GM23338 (cell line): Measurements from ENCODE around the gene TMEM269. TPM values are rescaled to one million over a fixed set of nuclear protein-coding genes. Genes with fewer than 3 reads are reported as not detected.

Experiments used
- ATAC-seq: fragments of 200-7000 bp; cut with Tn5 transposase; 3 replicates; pipeline ENCODE4 v1.9.1; 2020
- DNase-seq: peaks from one replicate; pipeline ENCODE4 v3.0.0-alpha.2; 2015; ENCODE audit warnings: low spot score
- H2AFZ ChIP-seq: fragments of 200-600 bp; sonication (generic); 2 replicates; pipeline ENCODE4 v1.8.0; 2016; ENCODE audit warnings: antibody characterized with exemption, mild to moderate bottlenecking, moderate library complexity
- H3F3A ChIP-seq: fragments of 200-600 bp; sonication (generic); replicated peaks from 2 replicates; pipeline ENCODE4 v1.8.0; 2017; ENCODE audit warnings: antibody characterized with exemption, mixed run types, low read depth
- H3K27ac ChIP-seq: fragments of 200-600 bp; sonication (generic); 2 replicates; pipeline ENCODE4 v1.6.1; 2016; ENCODE audit warnings: low read depth
- H3K27me3 ChIP-seq: fragments of 200-600 bp; sonication (generic); 2 replicates; pipeline ENCODE4 v1.8.0; 2016; ENCODE audit warnings: mild to moderate bottlenecking, mixed run types, moderate library complexity; ENCODE audit not compliant: insufficient read depth
- H3K36me3 ChIP-seq: fragments of 200-600 bp; sonication (generic); 2 replicates; pipeline ENCODE4 v1.8.0; 2016; ENCODE audit warnings: mild to moderate bottlenecking; ENCODE audit not compliant: insufficient read depth
- H3K4me1 ChIP-seq: fragments of 200-600 bp; sonication (generic); 2 replicates; pipeline ENCODE4 v1.8.0; 2016; ENCODE audit warnings: mild to moderate bottlenecking, moderate library complexity; ENCODE audit not compliant: insufficient read depth
- H3K4me2 ChIP-seq: fragments of 200-600 bp; sonication (generic); 2 replicates; pipeline ENCODE4 v1.7.1; 2017; ENCODE audit warnings: mixed run types
- H3K4me3 ChIP-seq: fragments of 200-600 bp; sonication (generic); 2 replicates; pipeline ENCODE4 v1.6.1; 2016; ENCODE audit warnings: mixed run types
- H3K79me2 ChIP-seq: fragments of 200-600 bp; sonication (generic); replicated peaks from 2 replicates; pipeline ENCODE4 v1.8.0; 2017; ENCODE audit warnings: mild to moderate bottlenecking; ENCODE audit not compliant: insufficient read depth
- H3K9me2 ChIP-seq: fragments of 200-600 bp; sonication (generic); 2 replicates; pipeline ENCODE4 v1.8.0; 2017; ENCODE audit not compliant: insufficient read depth
- H4K20me1 ChIP-seq: fragments of 200-600 bp; sonication (generic); replicated peaks from 2 replicates; pipeline ENCODE4 v1.8.0; 2017; ENCODE audit warnings: mild to moderate bottlenecking; ENCODE audit not compliant: insufficient read depth
- H3K27ac Mint-ChIP-seq: 2 replicates; pipeline ENCODE4 v1.8.0; 2020; ENCODE audit warnings: inconsistent platforms, mild to moderate bottlenecking, moderate library complexity, mixed read lengths
- H3K27me3 Mint-ChIP-seq: 3 replicates; pipeline ENCODE4 v1.8.0; 2022; ENCODE audit warnings: low read depth, mild to moderate bottlenecking, moderate library complexity, mixed read lengths, inconsistent platforms; ENCODE audit not compliant: insufficient read depth, poor library complexity
- H3K36me3 Mint-ChIP-seq: 3 replicates; pipeline ENCODE4 v1.8.0; 2021; ENCODE audit warnings: low read depth, mild to moderate bottlenecking, inconsistent platforms, moderate library complexity, mixed read lengths
- H3K4me1 Mint-ChIP-seq: 3 replicates; pipeline ENCODE4 v1.8.0; 2020; ENCODE audit warnings: mild to moderate bottlenecking, inconsistent platforms, mixed read lengths
- H3K4me3 Mint-ChIP-seq: 3 replicates; pipeline ENCODE4 v1.8.0; 2021; ENCODE audit warnings: moderate library complexity, mild to moderate bottlenecking, inconsistent platforms, mixed read lengths
- H3K9me3 Mint-ChIP-seq: 3 replicates; pipeline ENCODE4 v1.8.0; 2020; ENCODE audit warnings: moderate library complexity, mild to moderate bottlenecking, inconsistent platforms, mixed read lengths
- CREB1 ChIP-seq: fragments of 250-450 bp; sonication (Bioruptor Pico); IDR thresholded peaks from 2 replicates; pipeline ENCODE4 v1.5.0; 2020; ENCODE audit warnings: low read depth, mild to moderate bottlenecking, moderate library complexity
- CTCF ChIP-seq, 2 experiments: fragments of 200-600 bp in 1 of 2; sonication (generic) in 1 of 2; conservative IDR thresholded peaks; 2 replicates each; pipeline versions ENCODE4 v1.5.1 to v1.6.1; 2016 to 2017; ENCODE audit warnings: antibody characterized with exemption in 2 of 2, low read depth in 2 of 2, mild to moderate bottlenecking in 2 of 2, moderate library complexity in 1 of 2
- EZH2phosphoT487 ChIP-seq: fragments of 200-600 bp; sonication (generic); IDR thresholded peaks from one replicate; pipeline ENCODE4 v1.8.1; 2018; ENCODE audit warnings: antibody characterized with exemption; ENCODE audit not compliant: unreplicated experiment
- NANOG ChIP-seq: IDR thresholded peaks from 2 replicates; pipeline ENCODE4 v1.6.1; 2016; ENCODE audit warnings: antibody characterized with exemption, borderline replicate concordance
- POLR2AphosphoS5 ChIP-seq: IDR thresholded peaks from 2 replicates; pipeline ENCODE4 v1.6.1; 2016; ENCODE audit warnings: antibody characterized with exemption, low read depth
- REST ChIP-seq: IDR thresholded peaks from one replicate; pipeline ENCODE4 v1.6.1; 2018; ENCODE audit warnings: antibody characterized with exemption; ENCODE audit not compliant: unreplicated experiment
- STAT1 ChIP-seq: IDR thresholded peaks from one replicate; pipeline ENCODE4 v1.6.1; 2016; ENCODE audit warnings: antibody characterized with exemption; ENCODE audit not compliant: unreplicated experiment
- ZNF462 ChIP-seq: fragments of 250-450 bp; sonication (Bioruptor Pico); IDR thresholded peaks from 2 replicates; pipeline ENCODE4 v1.5.0; 2020; ENCODE audit warnings: mild to moderate bottlenecking, moderate library complexity
- polyA plus RNA-seq: library from polyadenylated mRNA; unstranded; fragments of >200 nt; fragmentation: Nextera tagmentation; extraction: Ambion mirVana; gene quantifications from 2 replicates; pipeline ENCODE4 v1.2.1, GENCODE V29; 2016
- total RNA-seq: library from RNA; depleted of rRNA; stranded (reverse); fragments of >200 nt; shearing (Covaris generic); gene quantifications from 2 replicates; pipeline ENCODE4 v1.2.3, GENCODE V29; 2014

The TMEM269 gene
- total and polyA plus RNA-seq, 2 experiments from 2014 or later, result 0.31 to 0.45 TPM

- TF ChIP-seq ZNF462 (CRISPR knock-in tag), result no peak
- no peak for TF ChIP-seq NANOG
- TF ChIP-seq CREB1, result no peak
- no peak for TF ChIP-seq STAT1
Measured at GRCh38 chr1:42737986-42738677, 46.7 kb upstream of the TMEM269 start (continued).

- H3K36me3 ChIP-seq, result no peaks in the 10 kb centered on the region
- no peak overlapping the region for H2AFZ ChIP-seq
- H4K20me1 ChIP-seq, result no peaks in the 10 kb centered on the region
- H3K9me2 ChIP-seq, result no peaks in the 10 kb centered on the region
- H3K36me3 Mint-ChIP-seq, result peaks cover 2% of the 10 kb centered on the region; the same call in 1 of the 3 replicates
- no peaks in the 10 kb centered on the region for H3K27me3 ChIP-seq
- H3K27ac ChIP-seq, result no peak overlapping the region
- peaks cover 14% of the 10 kb centered on the region for H3K27me3 Mint-ChIP-seq
- no peaks in the 10 kb centered on the region for H3F3A ChIP-seq
- peak overlapping the region; percentile 60; the same call in 1 of the 3 replicates for H3K4me3 Mint-ChIP-seq
- H3K4me1 ChIP-seq, result peaks cover 22% of the 10 kb centered on the region
- ATAC-seq (no peak), DNase-seq (no peak)
- H3K9me3 Mint-ChIP-seq, result no peaks in the 10 kb centered on the region
- no peak overlapping the region for H3K4me2 ChIP-seq
- H3K4me1 Mint-ChIP-seq, result peaks cover 45% of the 10 kb centered on the region
- no peak overlapping the region for H3K4me3 ChIP-seq
- H3K27ac Mint-ChIP-seq, result no peak overlapping the region
- H3K79me2 ChIP-seq, result no peaks in the 10 kb centered on the region
- TF ChIP-seq CREB1 (no peak), EZH2phosphoT487 (no peak), POLR2AphosphoS5 (no peak), CTCF (conservative IDR thresholded peaks at IDR 0.05; ENCODE audit: low read depth in 2 of 2) (no peak), REST (no peak)
Measured at GRCh38 chr1:42738678-42739226, 46.0 kb upstream of the TMEM269 start.
